ENCODE measurements around the gene EIF2B5. TPM values are rescaled to one million over a fixed set of nuclear protein-coding genes. Genes with fewer than 3 reads are reported as not detected.

EIF2B5 gene
- total RNA-seq, 4 donors from 2014 or later: 27.9 to 46.5 (median 42.2) TPM

DNA sequence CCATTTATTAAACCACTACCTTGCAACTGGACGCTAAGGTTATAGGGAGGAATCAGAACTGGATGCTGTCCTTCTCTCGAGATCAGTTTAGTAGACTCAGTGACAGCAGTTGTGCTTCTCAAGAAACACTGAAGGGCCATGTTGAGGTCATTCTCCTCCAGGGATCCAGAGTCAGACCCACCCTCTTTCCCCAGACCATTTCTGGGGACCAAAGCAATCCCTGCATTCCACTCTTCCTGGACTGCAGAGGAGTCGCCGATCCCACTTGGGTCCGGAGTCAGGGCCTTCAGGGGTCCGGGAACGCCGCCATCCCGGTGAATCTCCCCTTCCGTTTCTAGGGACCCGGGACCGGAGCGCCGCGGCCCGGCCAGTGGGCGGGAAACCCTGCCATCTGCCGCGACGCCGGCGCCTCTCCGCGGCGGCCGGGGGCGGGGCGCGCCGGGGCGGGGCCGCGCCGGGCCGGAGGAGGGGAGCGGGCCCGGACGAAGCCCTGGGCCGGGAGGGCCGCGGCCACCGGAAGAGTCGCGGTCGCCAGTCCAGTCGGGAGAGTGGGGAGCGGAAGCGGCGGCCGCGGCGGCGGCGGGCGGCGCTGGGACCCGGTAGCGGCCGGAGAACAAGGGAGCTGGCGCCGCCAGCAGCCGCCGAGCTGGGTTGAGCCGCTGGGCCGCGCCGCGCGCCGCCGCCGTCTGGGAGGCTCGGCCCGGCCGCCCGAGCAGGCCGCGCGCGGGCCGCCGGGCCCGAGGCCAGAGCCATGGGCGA lies 19.9 kb downstream of the EIF2B5 start, which contains the start of gene DVL3:
DVL3 (plus strand) TSS at position 493 of the 759 bp plus-strand sequence; CDS start at position 752, 259 bp downstream.
- Histone ChIP-seq H3K4me1 (peaks cover 20 to 30% of the 10 kb centered on the region in 2 donors), H3K27ac (peak within 1 kb of the TSS; percentile 78 to 89 (median 85)), H3K9me3 (no peaks in the 10 kb centered on the region), H3K36me3 (no peaks in the 10 kb centered on the region), H3K4me3 (replicated peaks in 1 of 3) (peak within 1 kb of the TSS; percentile 90 to 98 (median 94)), H3K27me3 (no peaks in the 10 kb centered on the region)
- DNase-seq: peak; percentile 73 to 75
- 1 to 15% methylated on average over 2 to 10 of the region's 84 CpGs for WGBS, 2 donors
- intact Hi-C loops (cut with DNase I): loop anchor here (10.0 kb wide), 1 partner anchor 140 kb away; the partner anchor contains the start of gene ABCC5
- peak in 1 of 2 donors; percentile 73 for TF ChIP-seq POLR2A (IDR thresholded peaks at IDR 0.05)
- TF ChIP-seq, protein P1, sequence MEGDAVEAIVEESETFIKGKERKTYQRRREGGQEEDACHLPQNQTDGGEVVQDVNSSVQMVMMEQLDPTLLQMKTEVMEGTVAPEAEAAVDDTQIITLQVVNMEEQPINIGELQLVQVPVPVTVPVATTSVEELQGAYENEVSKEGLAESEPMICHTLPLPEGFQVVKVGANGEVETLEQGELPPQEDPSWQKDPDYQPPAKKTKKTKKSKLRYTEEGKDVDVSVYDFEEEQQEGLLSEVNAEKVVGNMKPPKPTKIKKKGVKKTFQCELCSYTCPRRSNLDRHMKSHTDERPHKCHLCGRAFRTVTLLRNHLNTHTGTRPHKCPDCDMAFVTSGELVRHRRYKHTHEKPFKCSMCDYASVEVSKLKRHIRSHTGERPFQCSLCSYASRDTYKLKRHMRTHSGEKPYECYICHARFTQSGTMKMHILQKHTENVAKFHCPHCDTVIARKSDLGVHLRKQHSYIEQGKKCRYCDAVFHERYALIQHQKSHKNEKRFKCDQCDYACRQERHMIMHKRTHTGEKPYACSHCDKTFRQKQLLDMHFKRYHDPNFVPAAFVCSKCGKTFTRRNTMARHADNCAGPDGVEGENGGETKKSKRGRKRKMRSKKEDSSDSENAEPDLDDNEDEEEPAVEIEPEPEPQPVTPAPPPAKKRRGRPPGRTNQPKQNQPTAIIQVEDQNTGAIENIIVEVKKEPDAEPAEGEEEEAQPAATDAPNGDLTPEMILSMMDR (IDR thresholded peaks at IDR 0.05): no peak

- Histone ChIP-seq H3K4me1 (peaks cover 26 to 39% of the 10 kb centered on the region in 2 donors), H3K27ac (peak overlapping the region; percentile 78 to 89 (median 85)), H3K27me3 (no peaks in the 10 kb centered on the region), H3K4me3 (replicated peaks in 1 of 3) (peak overlapping the region; percentile 90 to 98 (median 94)), H3K9me3 (no peaks in the 10 kb centered on the region), H3K36me3 (no peaks in the 10 kb centered on the region)
- TF ChIP-seq, protein P1 (IDR thresholded peaks at IDR 0.05): no peak
- TF ChIP-seq POLR2A (IDR thresholded peaks at IDR 0.05): no peak
- peak; percentile 37 to 49 for DNase-seq
- 1% methylated on average over 31 to 36 of the region's 47 CpGs for WGBS, 2 donors
- intact Hi-C loops (cut with DNase I): loop anchor here (10.0 kb wide), 1 partner anchor 141 kb away; the partner anchor contains the start of gene ABCC5
Observed at GRCh38 chr3:184155644-184156521, 20.7 kb downstream of the EIF2B5 start.

DNA sequence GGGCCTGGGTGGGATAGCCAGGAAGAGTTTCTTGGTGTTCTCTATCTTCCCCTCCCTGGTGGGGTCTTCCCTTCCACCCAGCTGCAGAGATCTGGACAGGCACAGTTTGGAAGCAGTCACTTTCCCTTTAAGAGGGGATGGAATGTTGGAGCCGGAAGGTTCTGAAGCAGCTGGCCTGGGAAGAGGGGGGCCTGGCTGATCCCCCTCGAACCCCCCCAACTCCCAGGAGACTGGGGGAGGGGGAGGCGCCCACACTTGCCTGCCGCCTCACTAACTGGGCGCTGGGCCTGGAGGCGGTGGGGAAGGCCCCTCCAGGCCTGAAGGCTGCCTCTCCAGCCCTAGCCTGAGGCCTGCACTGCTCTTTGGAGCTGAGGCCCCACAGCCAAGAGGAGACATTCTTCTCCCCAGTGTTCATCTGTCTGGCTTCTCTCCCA lies 21.4 kb downstream of the EIF2B5 start:
- Histone ChIP-seq H3K9me3 (no peaks in the 10 kb centered on the region), H3K36me3 (no peaks in the 10 kb centered on the region), H3K4me1 (peaks cover 29 to 45% of the 10 kb centered on the region in 2 donors), H3K27me3 (no peaks in the 10 kb centered on the region), H3K27ac (peak overlapping the region; percentile 78 to 89 (median 85)), H3K4me3 (replicated peaks in 1 of 3) (peak overlapping the region; percentile 90 to 98 (median 94))
- WGBS, 2 donors: 0 to 17% methylated on average over 1 of the region's 6 CpGs
- no peak for TF ChIP-seq POLR2A (IDR thresholded peaks at IDR 0.05)
- TF ChIP-seq, protein P1 (IDR thresholded peaks at IDR 0.05): no peak
- intact Hi-C loops (cut with DNase I): loop anchor here (10.0 kb wide), 1 partner anchor 142 kb away; the partner anchor contains the start of gene ABCC5
- peak; percentile 71 to 77 for DNase-seq

- H3K9me3 ChIP-seq: no peaks in the 10 kb centered on the region
- H3K36me3 ChIP-seq: no peaks in the 10 kb centered on the region
- TF ChIP-seq POLR2A (IDR thresholded peaks at IDR 0.05): no peak
- TF ChIP-seq, protein P1 (IDR thresholded peaks at IDR 0.05): no peak
- DNase-seq: no peak
- no peaks in the 10 kb centered on the region for H3K27me3 ChIP-seq
- intact Hi-C loops (cut with DNase I): loop anchor here (10.0 kb wide), 1 partner anchor 142 kb away; the partner anchor contains the start of gene ABCC5
- peak overlapping the region; percentile 51 to 89 (median 78) for H3K27ac ChIP-seq
- H3K4me3 ChIP-seq (replicated peaks in 1 of 3): peak overlapping the region in 2 of 3 donors; percentile 94 to 98
- peaks cover 29 to 49% of the 10 kb centered on the region in 2 donors for H3K4me1 ChIP-seq
Observed at GRCh38 chr3:184157206-184157605, 22.0 kb downstream of the EIF2B5 start.
